IMR-90 (cell line): ENCODE results near the gene ID2.

ENCODE experiments used
- CHD1 ChIP-seq: IDR thresholded peaks from 2 replicates; pipeline ENCODE4 v1.6.1; 2012; ENCODE audit warnings: low read depth, low read length, improper control_type of control experiment
- POLR2A ChIP-seq: IDR thresholded peaks from 2 replicates; pipeline ENCODE4 v1.6.1; 2012; ENCODE audit warnings: mild to moderate bottlenecking, low read depth, low read length
- TF ChIP-seq, protein P1 (sequence below): conservative IDR thresholded peaks from 2 replicates; pipeline ENCODE4 v1.5.1; 2012; ENCODE audit warnings: mild to moderate bottlenecking, low read depth, low read length, improper control_type of control experiment

DNA sequence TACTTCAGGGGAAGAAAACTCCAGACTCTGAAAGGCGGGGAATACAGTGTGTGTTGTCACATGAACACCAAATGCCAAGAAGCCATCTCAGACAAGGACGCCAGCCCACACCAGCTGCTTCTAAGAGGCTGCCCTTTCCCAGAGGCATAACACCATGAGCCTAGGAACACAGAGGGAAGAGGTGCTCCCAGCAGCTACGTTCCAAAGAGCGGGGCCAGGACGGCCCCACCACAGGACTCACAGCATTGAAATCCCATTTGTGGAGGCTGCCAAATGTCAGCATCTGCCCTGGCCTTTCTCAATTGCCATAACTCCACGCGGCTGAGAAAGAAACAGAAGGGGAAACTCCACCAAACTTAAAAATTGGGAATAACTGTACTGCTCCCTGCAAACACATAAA lies 20.1 kb upstream of the ID2 start:
- TF ChIP-seq, protein P1, sequence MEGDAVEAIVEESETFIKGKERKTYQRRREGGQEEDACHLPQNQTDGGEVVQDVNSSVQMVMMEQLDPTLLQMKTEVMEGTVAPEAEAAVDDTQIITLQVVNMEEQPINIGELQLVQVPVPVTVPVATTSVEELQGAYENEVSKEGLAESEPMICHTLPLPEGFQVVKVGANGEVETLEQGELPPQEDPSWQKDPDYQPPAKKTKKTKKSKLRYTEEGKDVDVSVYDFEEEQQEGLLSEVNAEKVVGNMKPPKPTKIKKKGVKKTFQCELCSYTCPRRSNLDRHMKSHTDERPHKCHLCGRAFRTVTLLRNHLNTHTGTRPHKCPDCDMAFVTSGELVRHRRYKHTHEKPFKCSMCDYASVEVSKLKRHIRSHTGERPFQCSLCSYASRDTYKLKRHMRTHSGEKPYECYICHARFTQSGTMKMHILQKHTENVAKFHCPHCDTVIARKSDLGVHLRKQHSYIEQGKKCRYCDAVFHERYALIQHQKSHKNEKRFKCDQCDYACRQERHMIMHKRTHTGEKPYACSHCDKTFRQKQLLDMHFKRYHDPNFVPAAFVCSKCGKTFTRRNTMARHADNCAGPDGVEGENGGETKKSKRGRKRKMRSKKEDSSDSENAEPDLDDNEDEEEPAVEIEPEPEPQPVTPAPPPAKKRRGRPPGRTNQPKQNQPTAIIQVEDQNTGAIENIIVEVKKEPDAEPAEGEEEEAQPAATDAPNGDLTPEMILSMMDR: no peak
- TF ChIP-seq CHD1 (no peak), POLR2A (no peak)
